Glutamatergic neuron (in vitro differentiated cells): ENCODE data around the gene CYP26B1. TPM values are rescaled to one million over a fixed set of nuclear protein-coding genes. Genes with fewer than 3 reads are reported as not detected.

Experiments
- DNase-seq: peaks from one replicate; pipeline ENCODE4 v3.0.0; 2022
- H3K27ac Mint-ChIP-seq: one replicate; pipeline ENCODE4 v1.8.0; 2020; ENCODE audit warnings: mild to moderate bottlenecking, mixed read lengths, inconsistent platforms; ENCODE audit not compliant: unreplicated experiment
- H3K27me3 Mint-ChIP-seq: one replicate; pipeline ENCODE4 v1.8.0; 2020; ENCODE audit warnings: mild to moderate bottlenecking, moderate library complexity, mixed read lengths, inconsistent platforms; ENCODE audit not compliant: unreplicated experiment
- H3K36me3 Mint-ChIP-seq: one replicate; pipeline ENCODE4 v1.8.0; 2020; ENCODE audit warnings: mild to moderate bottlenecking, mixed read lengths, inconsistent platforms; ENCODE audit not compliant: unreplicated experiment
- H3K4me1 Mint-ChIP-seq: one replicate; pipeline ENCODE4 v1.8.0; 2020; ENCODE audit warnings: mild to moderate bottlenecking, low read depth, mixed read lengths, inconsistent platforms; ENCODE audit not compliant: unreplicated experiment
- H3K4me3 Mint-ChIP-seq: one replicate; pipeline ENCODE4 v1.8.0; 2020; ENCODE audit warnings: mild to moderate bottlenecking, mixed read lengths, inconsistent platforms; ENCODE audit not compliant: unreplicated experiment
- H3K9me3 Mint-ChIP-seq: one replicate; pipeline ENCODE4 v1.8.0; 2020; ENCODE audit warnings: mild to moderate bottlenecking, moderate library complexity, mixed read lengths, inconsistent platforms; ENCODE audit not compliant: unreplicated experiment
- total RNA-seq: library from RNA; stranded (reverse); fragmentation: NEBNext Ultra II Directional; extraction: Animal tissue kit (Norgen Biotek cat#: 25700); gene quantifications from one replicate; pipeline ENCODE4 v1.2.1, GENCODE V29; 2021; ENCODE audit not compliant: unreplicated experiment
- TF ChIP-seq, protein P1 (sequence below): fragments of 200-600 bp; sonication (generic); IDR thresholded peaks from one replicate; pipeline ENCODE4 v1.5.0; 2021; ENCODE audit not compliant: partially characterized antibody, unreplicated experiment

The CYP26B1 gene
- total RNA-seq, 1 donor from 2014 or later: 9.7 TPM

DNA sequence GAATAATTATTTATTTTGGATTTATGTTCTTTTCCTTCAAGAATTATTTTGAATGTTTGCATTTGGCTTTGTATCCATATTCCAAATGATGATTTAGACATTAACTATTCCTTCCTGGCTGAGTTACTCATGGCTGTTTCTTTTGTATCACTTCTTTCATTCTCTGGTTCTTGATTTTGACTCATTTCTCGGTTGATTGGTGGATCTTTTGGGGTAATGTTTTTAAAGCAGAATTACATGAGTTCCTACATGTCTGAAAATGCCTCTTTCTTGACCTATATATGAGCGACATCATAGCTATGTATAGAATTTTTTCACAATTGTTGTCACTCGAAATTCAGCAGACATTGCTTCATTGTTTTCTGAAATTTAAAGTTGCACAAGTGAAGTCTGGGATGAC is 39.5 kb downstream of the CYP26B1 start:
- no peak overlapping the region for H3K4me3 Mint-ChIP-seq
- TF ChIP-seq, protein P1, sequence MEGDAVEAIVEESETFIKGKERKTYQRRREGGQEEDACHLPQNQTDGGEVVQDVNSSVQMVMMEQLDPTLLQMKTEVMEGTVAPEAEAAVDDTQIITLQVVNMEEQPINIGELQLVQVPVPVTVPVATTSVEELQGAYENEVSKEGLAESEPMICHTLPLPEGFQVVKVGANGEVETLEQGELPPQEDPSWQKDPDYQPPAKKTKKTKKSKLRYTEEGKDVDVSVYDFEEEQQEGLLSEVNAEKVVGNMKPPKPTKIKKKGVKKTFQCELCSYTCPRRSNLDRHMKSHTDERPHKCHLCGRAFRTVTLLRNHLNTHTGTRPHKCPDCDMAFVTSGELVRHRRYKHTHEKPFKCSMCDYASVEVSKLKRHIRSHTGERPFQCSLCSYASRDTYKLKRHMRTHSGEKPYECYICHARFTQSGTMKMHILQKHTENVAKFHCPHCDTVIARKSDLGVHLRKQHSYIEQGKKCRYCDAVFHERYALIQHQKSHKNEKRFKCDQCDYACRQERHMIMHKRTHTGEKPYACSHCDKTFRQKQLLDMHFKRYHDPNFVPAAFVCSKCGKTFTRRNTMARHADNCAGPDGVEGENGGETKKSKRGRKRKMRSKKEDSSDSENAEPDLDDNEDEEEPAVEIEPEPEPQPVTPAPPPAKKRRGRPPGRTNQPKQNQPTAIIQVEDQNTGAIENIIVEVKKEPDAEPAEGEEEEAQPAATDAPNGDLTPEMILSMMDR: no peak
- no peaks in the 10 kb centered on the region for H3K36me3 Mint-ChIP-seq
- peaks cover 5% of the 10 kb centered on the region for H3K9me3 Mint-ChIP-seq
- H3K27me3 Mint-ChIP-seq: no peaks in the 10 kb centered on the region
- peaks cover 2% of the 10 kb centered on the region for H3K4me1 Mint-ChIP-seq
- DNase-seq: no peak
- no peak overlapping the region for H3K27ac Mint-ChIP-seq

DNA sequence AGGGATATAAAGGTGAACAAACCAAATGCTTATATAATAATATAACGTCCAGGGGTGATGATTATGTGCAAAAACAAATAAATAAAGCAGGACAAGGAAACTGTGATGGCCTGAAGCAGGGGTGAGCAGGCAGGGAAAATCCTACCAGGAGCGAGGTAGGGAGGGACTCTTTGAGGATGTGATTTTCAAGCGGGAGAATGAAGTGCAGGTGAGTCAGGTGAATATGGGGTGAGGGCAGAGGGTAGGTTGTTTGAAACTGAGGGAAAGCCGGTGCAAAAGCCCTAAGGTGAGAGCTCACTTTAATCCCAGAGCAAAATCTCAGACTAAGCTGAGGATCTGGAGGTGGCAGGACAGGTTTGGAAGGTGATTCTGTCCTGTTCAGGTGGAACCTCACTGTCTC is 40.7 kb downstream of the CYP26B1 start:
- Mint-ChIP-seq H3K9me3 (peaks cover 5% of the 10 kb centered on the region), H3K36me3 (no peaks in the 10 kb centered on the region), H3K27me3 (no peaks in the 10 kb centered on the region), H3K27ac (no peak overlapping the region), H3K4me3 (no peak overlapping the region), H3K4me1 (peaks cover 9% of the 10 kb centered on the region)
- DNase-seq: no peak
- TF ChIP-seq, protein P1: no peak

DNA sequence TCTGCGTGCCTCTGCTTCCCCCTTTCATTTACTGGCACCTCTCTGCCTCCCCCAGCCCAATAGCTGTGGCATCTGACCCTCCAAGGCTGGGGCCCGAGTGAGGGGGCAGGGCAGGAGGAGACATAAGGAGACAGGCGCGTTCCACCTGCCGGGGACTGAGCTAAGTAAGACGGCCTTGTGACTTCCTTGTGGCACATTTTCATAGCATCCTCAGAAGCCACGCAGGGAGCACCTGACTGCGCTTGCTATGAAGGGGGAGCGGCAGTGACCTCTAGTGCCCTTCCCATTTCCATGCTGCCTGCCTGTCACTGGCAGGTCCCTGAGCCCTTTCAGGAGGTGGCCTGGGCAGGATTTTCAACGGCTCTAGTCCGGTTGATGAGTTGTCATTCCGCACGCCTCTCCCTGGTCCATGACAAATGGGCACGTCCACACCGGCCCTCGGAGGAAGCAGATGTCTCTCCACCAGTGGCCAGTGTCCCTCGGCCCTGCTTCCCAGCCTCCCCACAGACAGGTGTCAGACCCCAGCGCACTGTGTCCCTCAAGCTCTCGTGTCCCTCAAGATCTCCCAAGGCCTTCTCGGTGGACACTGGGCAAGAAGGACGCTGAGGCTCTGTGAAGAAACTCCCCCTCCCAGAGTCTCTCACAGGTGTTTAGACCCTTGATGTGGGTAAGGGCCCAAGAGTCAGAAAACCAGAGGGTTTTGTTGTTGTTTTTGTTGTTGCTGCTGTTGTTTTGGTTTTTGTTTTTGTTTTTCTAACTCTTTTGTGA is 42.7 kb downstream of the CYP26B1 start:
- H3K36me3 Mint-ChIP-seq: no peaks in the 10 kb centered on the region
- DNase-seq: no peak
- no peak overlapping the region for H3K4me3 Mint-ChIP-seq
- H3K27me3 Mint-ChIP-seq: no peaks in the 10 kb centered on the region
- TF ChIP-seq, protein P1: no peak
- no peak overlapping the region for H3K27ac Mint-ChIP-seq
- peaks cover under 1% of the 10 kb centered on the region for H3K9me3 Mint-ChIP-seq
- H3K4me1 Mint-ChIP-seq: peaks cover 9% of the 10 kb centered on the region

DNA sequence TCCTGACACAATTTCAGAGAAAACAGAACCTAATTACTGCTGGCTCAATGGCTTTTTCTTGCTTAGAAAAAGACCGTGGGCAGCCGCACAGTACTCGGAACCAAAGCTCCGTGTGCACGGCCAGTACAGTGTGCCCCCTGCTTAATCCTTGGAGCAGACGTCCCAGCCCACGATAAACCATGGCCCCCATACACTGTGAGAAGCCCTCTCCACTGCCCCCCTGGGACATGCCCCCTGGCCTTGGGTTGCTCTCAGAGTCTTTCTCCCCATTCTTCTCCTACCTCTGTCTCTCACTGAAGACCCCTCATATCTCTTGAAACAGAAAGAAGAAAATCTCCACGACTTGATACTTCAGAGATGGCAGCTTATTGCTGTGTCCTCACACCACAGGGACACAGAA is 44.0 kb downstream of the CYP26B1 start:
- Mint-ChIP-seq H3K9me3 (no peaks in the 10 kb centered on the region), H3K4me1 (peaks cover 9% of the 10 kb centered on the region), H3K27ac (no peak overlapping the region), H3K36me3 (no peaks in the 10 kb centered on the region), H3K27me3 (no peaks in the 10 kb centered on the region), H3K4me3 (no peak overlapping the region)
- TF ChIP-seq, protein P1: no peak
- no peak for DNase-seq

DNA sequence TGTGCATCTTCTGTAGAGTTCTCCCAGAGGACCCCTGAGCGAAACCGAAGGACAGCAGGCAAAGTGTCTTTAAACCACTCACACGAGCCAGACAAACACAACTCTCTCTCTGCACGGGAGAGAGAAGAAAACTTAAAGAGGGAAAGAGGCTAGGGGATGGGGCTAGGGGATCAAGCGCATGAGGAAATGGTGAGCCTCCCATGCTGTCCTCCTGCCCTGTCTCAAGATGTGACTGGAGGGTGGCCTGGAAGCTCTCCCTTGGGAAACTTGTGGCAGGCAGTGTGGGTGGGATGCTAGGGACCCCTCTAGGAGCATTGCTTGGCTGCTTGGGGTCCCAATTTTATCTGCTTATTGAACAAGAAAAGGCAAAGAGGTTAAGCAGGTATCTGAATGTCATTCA is 44.5 kb downstream of the CYP26B1 start:
- Mint-ChIP-seq H3K4me1 (peaks cover 9% of the 10 kb centered on the region), H3K36me3 (no peaks in the 10 kb centered on the region), H3K27me3 (no peaks in the 10 kb centered on the region), H3K9me3 (no peaks in the 10 kb centered on the region), H3K27ac (no peak overlapping the region), H3K4me3 (no peak overlapping the region)
- TF ChIP-seq, protein P1: no peak
- DNase-seq: no peak
